GM23338 (cell line): ENCODE data around the gene MAPK1. TPM values are rescaled to one million over a fixed set of nuclear protein-coding genes. Genes with fewer than 3 reads are reported as not detected.
"Not testable (repeated sequence)": the region's sequence is repeated elsewhere in the genome, so short reads cannot be mapped to it uniquely, and the experiment has no call there.

Experiments used
- ATAC-seq: fragments of 200-7000 bp; cut with Tn5 transposase; 3 replicates; pipeline ENCODE4 v1.9.1; 2020
- DNase-seq: peaks from one replicate; pipeline ENCODE4 v3.0.0-alpha.2; 2015; ENCODE audit warnings: low spot score
- H2AFZ ChIP-seq: fragments of 200-600 bp; sonication (generic); 2 replicates; pipeline ENCODE4 v1.8.0; 2016; ENCODE audit warnings: antibody characterized with exemption, mild to moderate bottlenecking, moderate library complexity
- H3F3A ChIP-seq: fragments of 200-600 bp; sonication (generic); replicated peaks from 2 replicates; pipeline ENCODE4 v1.8.0; 2017; ENCODE audit warnings: antibody characterized with exemption, mixed run types, low read depth
- H3K27ac ChIP-seq: fragments of 200-600 bp; sonication (generic); 2 replicates; pipeline ENCODE4 v1.6.1; 2016; ENCODE audit warnings: low read depth
- H3K27me3 ChIP-seq: fragments of 200-600 bp; sonication (generic); 2 replicates; pipeline ENCODE4 v1.8.0; 2016; ENCODE audit warnings: mild to moderate bottlenecking, mixed run types, moderate library complexity; ENCODE audit not compliant: insufficient read depth
- H3K36me3 ChIP-seq: fragments of 200-600 bp; sonication (generic); 2 replicates; pipeline ENCODE4 v1.8.0; 2016; ENCODE audit warnings: mild to moderate bottlenecking; ENCODE audit not compliant: insufficient read depth
- H3K4me1 ChIP-seq: fragments of 200-600 bp; sonication (generic); 2 replicates; pipeline ENCODE4 v1.8.0; 2016; ENCODE audit warnings: mild to moderate bottlenecking, moderate library complexity; ENCODE audit not compliant: insufficient read depth
- H3K4me2 ChIP-seq: fragments of 200-600 bp; sonication (generic); 2 replicates; pipeline ENCODE4 v1.7.1; 2017; ENCODE audit warnings: mixed run types
- H3K4me3 ChIP-seq: fragments of 200-600 bp; sonication (generic); 2 replicates; pipeline ENCODE4 v1.6.1; 2016; ENCODE audit warnings: mixed run types
- H3K79me2 ChIP-seq: fragments of 200-600 bp; sonication (generic); replicated peaks from 2 replicates; pipeline ENCODE4 v1.8.0; 2017; ENCODE audit warnings: mild to moderate bottlenecking; ENCODE audit not compliant: insufficient read depth
- H3K9me2 ChIP-seq: fragments of 200-600 bp; sonication (generic); 2 replicates; pipeline ENCODE4 v1.8.0; 2017; ENCODE audit not compliant: insufficient read depth
- H4K20me1 ChIP-seq: fragments of 200-600 bp; sonication (generic); replicated peaks from 2 replicates; pipeline ENCODE4 v1.8.0; 2017; ENCODE audit warnings: mild to moderate bottlenecking; ENCODE audit not compliant: insufficient read depth
- H3K27ac Mint-ChIP-seq: 2 replicates; pipeline ENCODE4 v1.8.0; 2020; ENCODE audit warnings: inconsistent platforms, mild to moderate bottlenecking, moderate library complexity, mixed read lengths
- H3K27me3 Mint-ChIP-seq: 3 replicates; pipeline ENCODE4 v1.8.0; 2022; ENCODE audit warnings: low read depth, mild to moderate bottlenecking, moderate library complexity, mixed read lengths, inconsistent platforms; ENCODE audit not compliant: insufficient read depth, poor library complexity
- H3K36me3 Mint-ChIP-seq: 3 replicates; pipeline ENCODE4 v1.8.0; 2021; ENCODE audit warnings: low read depth, mild to moderate bottlenecking, inconsistent platforms, moderate library complexity, mixed read lengths
- H3K4me1 Mint-ChIP-seq: 3 replicates; pipeline ENCODE4 v1.8.0; 2020; ENCODE audit warnings: mild to moderate bottlenecking, inconsistent platforms, mixed read lengths
- H3K4me3 Mint-ChIP-seq: 3 replicates; pipeline ENCODE4 v1.8.0; 2021; ENCODE audit warnings: moderate library complexity, mild to moderate bottlenecking, inconsistent platforms, mixed read lengths
- H3K9me3 Mint-ChIP-seq: 3 replicates; pipeline ENCODE4 v1.8.0; 2020; ENCODE audit warnings: moderate library complexity, mild to moderate bottlenecking, inconsistent platforms, mixed read lengths
- CREB1 ChIP-seq: fragments of 250-450 bp; sonication (Bioruptor Pico); IDR thresholded peaks from 2 replicates; pipeline ENCODE4 v1.5.0; 2020; ENCODE audit warnings: low read depth, mild to moderate bottlenecking, moderate library complexity
- EZH2 ChIP-seq: fragments of 200-600 bp; sonication (generic); IDR thresholded peaks from one replicate; pipeline ENCODE4 v1.8.0; 2017; ENCODE audit warnings: antibody characterized with exemption, mild to moderate bottlenecking, low read depth; ENCODE audit not compliant: unreplicated experiment
- POLR2AphosphoS5 ChIP-seq: IDR thresholded peaks from 2 replicates; pipeline ENCODE4 v1.6.1; 2016; ENCODE audit warnings: antibody characterized with exemption, low read depth
- STAT1 ChIP-seq: IDR thresholded peaks from one replicate; pipeline ENCODE4 v1.6.1; 2016; ENCODE audit warnings: antibody characterized with exemption; ENCODE audit not compliant: unreplicated experiment
- ZNF114 ChIP-seq: fragments of 250-450 bp; sonication (Bioruptor Pico); IDR thresholded peaks from 2 replicates; pipeline ENCODE4 v1.5.0; 2020; ENCODE audit warnings: mild to moderate bottlenecking, moderate library complexity
- ZNF331 ChIP-seq: fragments of 250-450 bp; sonication (Bioruptor Pico); IDR thresholded peaks from 2 replicates; pipeline ENCODE4 v1.5.0; 2020; ENCODE audit warnings: low read depth, mild to moderate bottlenecking, moderate library complexity
- polyA plus RNA-seq: library from polyadenylated mRNA; unstranded; fragments of >200 nt; fragmentation: Nextera tagmentation; extraction: Ambion mirVana; gene quantifications from 2 replicates; pipeline ENCODE4 v1.2.1, GENCODE V29; 2016
- total RNA-seq: library from RNA; depleted of rRNA; stranded (reverse); fragments of >200 nt; shearing (Covaris generic); gene quantifications from 2 replicates; pipeline ENCODE4 v1.2.3, GENCODE V29; 2014
- TF ChIP-seq, protein P1 (sequence below): fragments of 250-450 bp; sonication (Bioruptor Pico); IDR thresholded peaks from 2 replicates; pipeline ENCODE4 v1.5.0; 2020; ENCODE audit warnings: mild to moderate bottlenecking, moderate library complexity
- TF ChIP-seq, protein P2 (sequence below): IDR thresholded peaks from one replicate; pipeline ENCODE4 v1.6.1; 2018; ENCODE audit warnings: antibody characterized with exemption; ENCODE audit not compliant: unreplicated experiment

MAPK1 gene
- total and polyA plus RNA-seq, 2 experiments from 2014 or later, result 17.4 to 77.5 TPM

- H3K9me3 Mint-ChIP-seq, result no peaks in the 10 kb centered on the region
- no peak overlapping the region for H3K4me3 ChIP-seq
- H4K20me1 ChIP-seq, result no peaks in the 10 kb centered on the region
- no peaks in the 10 kb centered on the region for H3K27me3 ChIP-seq
- H3K4me2 ChIP-seq, result no peak overlapping the region
- no peaks in the 10 kb centered on the region for H3K36me3 Mint-ChIP-seq
- DNase-seq (no peak), ATAC-seq (no peak)
- H3K79me2 ChIP-seq, result no peaks in the 10 kb centered on the region
- no peak overlapping the region for H3K27ac ChIP-seq
- H3K27ac Mint-ChIP-seq, result no peak overlapping the region
- H3K9me2 ChIP-seq, result no peaks in the 10 kb centered on the region
- H3K27me3 Mint-ChIP-seq, result peaks cover 2% of the 10 kb centered on the region
- H3K4me1 Mint-ChIP-seq, result peaks cover 3% of the 10 kb centered on the region; the same call in 2 of the 3 replicates
- H3F3A ChIP-seq, result 0 out of 2 replicates have a peak, but pooled peaks cover 1% of the 10 kb centered on the region
- no peak overlapping the region for H2AFZ ChIP-seq
- H3K4me3 Mint-ChIP-seq, result no peak overlapping the region
- TF ChIP-seq ZNF114 (CRISPR knock-in tag) (no peak), STAT1 (no peak), ZNF331 (CRISPR knock-in tag) (no peak), CREB1 (CRISPR knock-in tag) (no peak), EZH2 (no peak), POLR2AphosphoS5 (no peak)
- TF ChIP-seq, protein P1, sequence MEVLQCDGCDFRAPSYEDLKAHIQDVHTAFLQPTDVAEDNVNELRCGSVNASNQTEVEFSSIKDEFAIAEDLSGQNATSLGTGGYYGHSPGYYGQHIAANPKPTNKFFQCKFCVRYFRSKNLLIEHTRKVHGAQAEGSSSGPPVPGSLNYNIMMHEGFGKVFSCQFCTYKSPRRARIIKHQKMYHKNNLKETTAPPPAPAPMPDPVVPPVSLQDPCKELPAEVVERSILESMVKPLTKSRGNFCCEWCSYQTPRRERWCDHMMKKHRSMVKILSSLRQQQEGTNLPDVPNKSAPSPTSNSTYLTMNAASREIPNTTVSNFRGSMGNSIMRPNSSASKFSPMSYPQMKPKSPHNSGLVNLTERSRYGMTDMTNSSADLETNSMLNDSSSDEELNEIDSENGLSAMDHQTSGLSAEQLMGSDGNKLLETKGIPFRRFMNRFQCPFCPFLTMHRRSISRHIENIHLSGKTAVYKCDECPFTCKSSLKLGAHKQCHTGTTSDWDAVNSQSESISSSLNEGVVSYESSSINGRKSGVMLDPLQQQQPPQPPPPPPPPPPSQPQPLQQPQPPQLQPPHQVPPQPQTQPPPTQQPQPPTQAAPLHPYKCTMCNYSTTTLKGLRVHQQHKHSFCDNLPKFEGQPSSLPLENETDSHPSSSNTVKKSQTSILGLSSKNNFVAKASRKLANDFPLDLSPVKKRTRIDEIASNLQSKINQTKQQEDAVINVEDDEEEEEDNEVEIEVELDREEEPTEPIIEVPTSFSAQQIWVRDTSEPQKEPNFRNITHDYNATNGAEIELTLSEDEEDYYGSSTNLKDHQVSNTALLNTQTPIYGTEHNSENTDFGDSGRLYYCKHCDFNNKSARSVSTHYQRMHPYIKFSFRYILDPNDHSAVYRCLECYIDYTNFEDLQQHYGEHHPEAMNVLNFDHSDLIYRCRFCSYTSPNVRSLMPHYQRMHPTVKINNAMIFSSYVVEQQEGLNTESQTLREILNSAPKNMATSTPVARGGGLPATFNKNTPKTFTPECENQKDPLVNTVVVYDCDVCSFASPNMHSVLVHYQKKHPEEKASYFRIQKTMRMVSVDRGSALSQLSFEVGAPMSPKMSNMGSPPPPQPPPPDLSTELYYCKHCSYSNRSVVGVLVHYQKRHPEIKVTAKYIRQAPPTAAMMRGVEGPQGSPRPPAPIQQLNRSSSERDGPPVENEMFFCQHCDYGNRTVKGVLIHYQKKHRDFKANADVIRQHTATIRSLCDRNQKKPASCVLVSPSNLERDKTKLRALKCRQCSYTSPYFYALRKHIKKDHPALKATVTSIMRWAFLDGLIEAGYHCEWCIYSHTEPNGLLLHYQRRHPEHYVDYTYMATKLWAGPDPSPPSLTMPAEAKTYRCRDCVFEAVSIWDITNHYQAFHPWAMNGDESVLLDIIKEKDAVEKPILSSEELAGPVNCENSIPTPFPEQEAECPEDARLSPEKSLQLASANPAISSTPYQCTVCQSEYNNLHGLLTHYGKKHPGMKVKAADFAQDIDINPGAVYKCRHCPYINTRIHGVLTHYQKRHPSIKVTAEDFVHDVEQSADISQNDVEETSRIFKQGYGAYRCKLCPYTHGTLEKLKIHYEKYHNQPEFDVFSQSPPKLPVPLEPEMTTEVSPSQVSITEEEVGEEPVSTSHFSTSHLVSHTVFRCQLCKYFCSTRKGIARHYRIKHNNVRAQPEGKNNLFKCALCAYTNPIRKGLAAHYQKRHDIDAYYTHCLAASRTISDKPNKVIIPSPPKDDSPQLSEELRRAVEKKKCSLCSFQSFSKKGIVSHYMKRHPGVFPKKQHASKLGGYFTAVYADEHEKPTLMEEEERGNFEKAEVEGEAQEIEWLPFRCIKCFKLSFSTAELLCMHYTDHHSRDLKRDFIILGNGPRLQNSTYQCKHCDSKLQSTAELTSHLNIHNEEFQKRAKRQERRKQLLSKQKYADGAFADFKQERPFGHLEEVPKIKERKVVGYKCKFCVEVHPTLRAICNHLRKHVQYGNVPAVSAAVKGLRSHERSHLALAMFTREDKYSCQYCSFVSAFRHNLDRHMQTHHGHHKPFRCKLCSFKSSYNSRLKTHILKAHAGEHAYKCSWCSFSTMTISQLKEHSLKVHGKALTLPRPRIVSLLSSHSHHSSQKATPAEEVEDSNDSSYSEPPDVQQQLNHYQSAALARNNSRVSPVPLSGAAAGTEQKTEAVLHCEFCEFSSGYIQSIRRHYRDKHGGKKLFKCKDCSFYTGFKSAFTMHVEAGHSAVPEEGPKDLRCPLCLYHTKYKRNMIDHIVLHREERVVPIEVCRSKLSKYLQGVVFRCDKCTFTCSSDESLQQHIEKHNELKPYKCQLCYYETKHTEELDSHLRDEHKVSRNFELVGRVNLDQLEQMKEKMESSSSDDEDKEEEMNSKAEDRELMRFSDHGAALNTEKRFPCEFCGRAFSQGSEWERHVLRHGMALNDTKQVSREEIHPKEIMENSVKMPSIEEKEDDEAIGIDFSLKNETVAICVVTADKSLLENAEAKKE (CRISPR knock-in tag), result no peak
- TF ChIP-seq, protein P2, sequence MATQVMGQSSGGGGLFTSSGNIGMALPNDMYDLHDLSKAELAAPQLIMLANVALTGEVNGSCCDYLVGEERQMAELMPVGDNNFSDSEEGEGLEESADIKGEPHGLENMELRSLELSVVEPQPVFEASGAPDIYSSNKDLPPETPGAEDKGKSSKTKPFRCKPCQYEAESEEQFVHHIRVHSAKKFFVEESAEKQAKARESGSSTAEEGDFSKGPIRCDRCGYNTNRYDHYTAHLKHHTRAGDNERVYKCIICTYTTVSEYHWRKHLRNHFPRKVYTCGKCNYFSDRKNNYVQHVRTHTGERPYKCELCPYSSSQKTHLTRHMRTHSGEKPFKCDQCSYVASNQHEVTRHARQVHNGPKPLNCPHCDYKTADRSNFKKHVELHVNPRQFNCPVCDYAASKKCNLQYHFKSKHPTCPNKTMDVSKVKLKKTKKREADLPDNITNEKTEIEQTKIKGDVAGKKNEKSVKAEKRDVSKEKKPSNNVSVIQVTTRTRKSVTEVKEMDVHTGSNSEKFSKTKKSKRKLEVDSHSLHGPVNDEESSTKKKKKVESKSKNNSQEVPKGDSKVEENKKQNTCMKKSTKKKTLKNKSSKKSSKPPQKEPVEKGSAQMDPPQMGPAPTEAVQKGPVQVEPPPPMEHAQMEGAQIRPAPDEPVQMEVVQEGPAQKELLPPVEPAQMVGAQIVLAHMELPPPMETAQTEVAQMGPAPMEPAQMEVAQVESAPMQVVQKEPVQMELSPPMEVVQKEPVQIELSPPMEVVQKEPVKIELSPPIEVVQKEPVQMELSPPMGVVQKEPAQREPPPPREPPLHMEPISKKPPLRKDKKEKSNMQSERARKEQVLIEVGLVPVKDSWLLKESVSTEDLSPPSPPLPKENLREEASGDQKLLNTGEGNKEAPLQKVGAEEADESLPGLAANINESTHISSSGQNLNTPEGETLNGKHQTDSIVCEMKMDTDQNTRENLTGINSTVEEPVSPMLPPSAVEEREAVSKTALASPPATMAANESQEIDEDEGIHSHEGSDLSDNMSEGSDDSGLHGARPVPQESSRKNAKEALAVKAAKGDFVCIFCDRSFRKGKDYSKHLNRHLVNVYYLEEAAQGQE, result no peak
- peaks cover 2% of the 10 kb centered on the region; the same call in 1 of the 2 replicates for H3K4me1 ChIP-seq
- H3K36me3 ChIP-seq, result no peaks in the 10 kb centered on the region
These were observed 6.2 kb upstream of the MAPK1 start for GRCh38 chr22:21873619-21874018.

DNA sequence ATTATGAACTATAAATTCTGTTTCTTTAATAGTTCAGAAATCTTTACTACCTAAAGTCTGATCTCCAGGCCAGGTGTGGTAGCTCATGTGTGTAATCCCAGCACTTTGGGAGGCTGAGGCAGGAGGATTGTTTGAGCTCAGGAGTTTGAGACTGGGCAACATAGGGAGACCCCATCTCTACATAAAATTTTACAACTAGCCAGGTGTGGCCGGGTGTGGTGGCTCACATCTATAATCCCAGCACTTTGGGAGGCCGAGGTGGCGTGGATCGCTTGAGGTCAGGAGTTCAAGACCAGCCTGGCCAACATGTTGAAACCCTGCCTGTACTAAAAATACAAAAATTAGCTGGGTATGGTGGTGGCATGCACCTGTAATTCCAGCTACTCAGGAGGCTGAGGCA is 5.3 kb upstream of the MAPK1 start:
- DNase-seq, H3K4me1 Mint-ChIP-seq, H3K27me3 Mint-ChIP-seq, H3K4me2 ChIP-seq, H3K27ac ChIP-seq, H3K4me3 ChIP-seq, H3K4me3 Mint-ChIP-seq, H3K36me3 Mint-ChIP-seq, H3F3A ChIP-seq, H3K79me2 ChIP-seq, H3K27me3 ChIP-seq, ATAC-seq, H3K9me2 ChIP-seq, H3K36me3 ChIP-seq, H3K9me3 Mint-ChIP-seq, H3K4me1 ChIP-seq, H3K27ac Mint-ChIP-seq, H2AFZ ChIP-seq, H4K20me1 ChIP-seq: not testable (repeated sequence)
